H9 (cell line): Measurements from ENCODE around the gene MEGF8. TPM values are rescaled to one million over a fixed set of nuclear protein-coding genes. Genes with fewer than 3 reads are reported as not detected.

ENCODE experiments used
- DNase-seq: peaks from one replicate; pipeline ENCODE4 v3.0.0-alpha.2; 2017
- H2AFZ ChIP-seq: one replicate; pipeline ENCODE4 v1.6.1; 2013; ENCODE audit warnings: mild to moderate bottlenecking, low read length, control low read depth, moderate library complexity
- H2AK5ac ChIP-seq: 2 replicates; pipeline ENCODE4 v1.6.1; 2013; ENCODE audit warnings: low read length, control low read depth, mixed read lengths; ENCODE audit not compliant: insufficient read length
- H2BK120ac ChIP-seq: one replicate; pipeline ENCODE4 v1.6.1; 2013; ENCODE audit warnings: low read depth, mild to moderate bottlenecking, low read length, control low read depth, inconsistent platforms; ENCODE audit not compliant: poor library complexity, severe bottlenecking
- H2BK12ac ChIP-seq: 2 replicates; pipeline ENCODE4 v1.6.1; 2013; ENCODE audit warnings: low read length, control low read depth, mixed read lengths, low read depth; ENCODE audit not compliant: insufficient read length
- H2BK15ac ChIP-seq: 2 replicates; pipeline ENCODE4 v1.6.1; 2013; ENCODE audit warnings: low read depth, low read length, control low read depth
- H2BK20ac ChIP-seq: one replicate; pipeline ENCODE4 v1.6.1; 2013; ENCODE audit warnings: low read depth, mild to moderate bottlenecking, low read length, control low read depth, inconsistent platforms; ENCODE audit not compliant: poor library complexity, severe bottlenecking
- H2BK5ac ChIP-seq: 2 replicates; pipeline ENCODE4 v1.6.1; 2013; ENCODE audit warnings: low read length, control low read depth, mixed read lengths; ENCODE audit not compliant: insufficient read length
- H3K14ac ChIP-seq: 2 replicates; pipeline ENCODE4 v1.6.1; 2013; ENCODE audit warnings: low read length, control low read depth; ENCODE audit not compliant: insufficient read depth
- H3K18ac ChIP-seq: 2 replicates; pipeline ENCODE4 v1.6.1; 2013; ENCODE audit warnings: low read depth, mild to moderate bottlenecking, mixed read lengths, low read length, control low read depth; ENCODE audit not compliant: insufficient read length
- H3K23ac ChIP-seq: 2 replicates; pipeline ENCODE4 v1.6.1; 2013; ENCODE audit warnings: low read length, control low read depth, mixed read lengths, low read depth; ENCODE audit not compliant: insufficient read length
- H3K23me2 ChIP-seq: 2 replicates; pipeline ENCODE4 v1.6.1; 2013; ENCODE audit warnings: low read depth, mild to moderate bottlenecking, mixed read lengths, low read length, control low read depth; ENCODE audit not compliant: insufficient read length, poor library complexity, severe bottlenecking
- H3K27ac ChIP-seq: 2 replicates; pipeline ENCODE4 v1.5.1; 2013; ENCODE audit warnings: low read length, control low read depth, mixed read lengths, low read depth; ENCODE audit not compliant: insufficient read length
- H3K27me3 ChIP-seq: 2 replicates; pipeline ENCODE4 v1.6.1; 2013; ENCODE audit warnings: low read length, control low read depth, inconsistent platforms; ENCODE audit not compliant: insufficient read depth
- H3K4ac ChIP-seq: 2 replicates; pipeline ENCODE4 v1.6.1; 2013; ENCODE audit warnings: low read depth, mild to moderate bottlenecking, control low read depth, inconsistent platforms, low read length, moderate library complexity
- H3K4me1 ChIP-seq: 2 replicates; pipeline ENCODE4 v1.6.1; 2013; ENCODE audit warnings: low read length, control low read depth, inconsistent platforms; ENCODE audit not compliant: insufficient read depth
- H3K4me2 ChIP-seq: 2 replicates; pipeline ENCODE4 v1.6.1; 2013; ENCODE audit warnings: low read length, control low read depth, mixed read lengths; ENCODE audit not compliant: insufficient read length, insufficient read depth
- H3K56ac ChIP-seq: 2 replicates; pipeline ENCODE4 v1.6.1; 2013; ENCODE audit warnings: low read depth, mild to moderate bottlenecking, mixed read lengths, low read length, control low read depth; ENCODE audit not compliant: insufficient read length
- H3K79me1 ChIP-seq: 2 replicates; pipeline ENCODE4 v1.6.1; 2013; ENCODE audit warnings: low read depth, mild to moderate bottlenecking, moderate library complexity, low read length, control low read depth, inconsistent platforms; ENCODE audit not compliant: insufficient read depth, poor library complexity, severe bottlenecking
- H3K79me2 ChIP-seq: 2 replicates; pipeline ENCODE4 v1.6.1; 2013; ENCODE audit warnings: low read length, control low read depth, inconsistent platforms; ENCODE audit not compliant: insufficient read depth
- H3K9ac ChIP-seq: 2 replicates; pipeline ENCODE4 v1.6.1; 2013; ENCODE audit warnings: low read length, control low read depth, mixed read lengths; ENCODE audit not compliant: insufficient read length; ENCODE audit errors: extremely low read depth
- H3K9me3 ChIP-seq: one replicate; pipeline ENCODE4 v1.6.1; 2013; ENCODE audit warnings: low read depth, low read length, inconsistent platforms; ENCODE audit not compliant: control insufficient read depth
- H3T11ph ChIP-seq: one replicate; pipeline ENCODE4 v1.6.1; 2013; ENCODE audit warnings: mild to moderate bottlenecking, low read length, control low read depth, inconsistent platforms
- H4K20me1 ChIP-seq: one replicate; pipeline ENCODE4 v1.6.1; 2013; ENCODE audit not compliant: control insufficient read depth, insufficient read length, insufficient read depth
- H4K5ac ChIP-seq: 2 replicates; pipeline ENCODE4 v1.6.1; 2013; ENCODE audit warnings: low read depth, mild to moderate bottlenecking, mixed read lengths, low read length, control low read depth; ENCODE audit not compliant: insufficient read length
- H4K8ac ChIP-seq: replicated peaks from 2 replicates; pipeline ENCODE4 v1.6.1; 2013; ENCODE audit warnings: low read length, control low read depth, mixed read lengths, low read depth; ENCODE audit not compliant: insufficient read length
- H4K91ac ChIP-seq: 2 replicates; pipeline ENCODE4 v1.6.1; 2013; ENCODE audit warnings: low read depth, mild to moderate bottlenecking, moderate library complexity, mixed read lengths, low read length, control low read depth; ENCODE audit not compliant: insufficient read length
- H3K27ac Mint-ChIP-seq, 3 experiments: 2 replicates in 2 of 3; 3 replicates in 1 of 3; pipeline ENCODE4 v1.8.0; 2020 to 2021; ENCODE audit warnings: mixed read lengths in 3 of 3, mild to moderate bottlenecking in 1 of 3, moderate library complexity in 1 of 3
- H3K27me3 Mint-ChIP-seq: 2 replicates; pipeline ENCODE4 v1.8.0; 2021; ENCODE audit warnings: low read depth, mild to moderate bottlenecking, moderate library complexity, mixed read lengths
- H3K36me3 Mint-ChIP-seq, 3 experiments: 2 replicates in 2 of 3; 3 replicates in 1 of 3; pipeline ENCODE4 v1.8.0; 2020 to 2021; ENCODE audit warnings: low read depth in 3 of 3, mixed read lengths in 3 of 3; ENCODE audit not compliant: insufficient read depth in 1 of 3
- H3K4me1 Mint-ChIP-seq, 2 experiments: 2 replicates each; pipeline ENCODE4 v1.8.0; 2020; ENCODE audit warnings: mixed read lengths in 2 of 2
- H3K4me3 Mint-ChIP-seq, 2 experiments: 2 replicates in 1 of 2; 3 replicates in 1 of 2; pipeline ENCODE4 v1.8.0; 2020 to 2021; ENCODE audit warnings: mild to moderate bottlenecking in 2 of 2, mixed read lengths in 2 of 2, moderate library complexity in 1 of 2
- H3K9me3 Mint-ChIP-seq, 2 experiments: 2 replicates in 1 of 2; 3 replicates in 1 of 2; pipeline ENCODE4 v1.8.0; 2020; ENCODE audit warnings: mild to moderate bottlenecking in 2 of 2, mixed read lengths in 2 of 2, moderate library complexity in 1 of 2
- WGBS: extraction: QIAGEN DNeasy Blood & Tissue Kit; methylation state at CpG from one replicate; pipeline ENCODE4 v1.1.7; 2013; ENCODE audit warnings: missing lambda C conversion rate, low lambda C conversion rate, mixed read lengths; ENCODE audit not compliant: insufficient read length; ENCODE audit errors: extremely low coverage; 5-methylcytosine and 5-hydroxymethylcytosine counted together
- total RNA-seq: library from RNA; stranded (reverse); gene quantifications from 2 replicates; pipeline ENCODE4 v1.2.1, GENCODE V29; 2021
- TF ChIP-seq, protein P1 (sequence below): fragments of 200-600 bp; sonication (generic); conservative IDR thresholded peaks from 3 replicates; pipeline ENCODE4 v1.8.0; 2021; ENCODE audit warnings: antibody characterized with exemption, mild to moderate bottlenecking

The MEGF8 gene
- total RNA-seq, 1 experiment from 2014 or later = 28.4 TPM

DNA sequence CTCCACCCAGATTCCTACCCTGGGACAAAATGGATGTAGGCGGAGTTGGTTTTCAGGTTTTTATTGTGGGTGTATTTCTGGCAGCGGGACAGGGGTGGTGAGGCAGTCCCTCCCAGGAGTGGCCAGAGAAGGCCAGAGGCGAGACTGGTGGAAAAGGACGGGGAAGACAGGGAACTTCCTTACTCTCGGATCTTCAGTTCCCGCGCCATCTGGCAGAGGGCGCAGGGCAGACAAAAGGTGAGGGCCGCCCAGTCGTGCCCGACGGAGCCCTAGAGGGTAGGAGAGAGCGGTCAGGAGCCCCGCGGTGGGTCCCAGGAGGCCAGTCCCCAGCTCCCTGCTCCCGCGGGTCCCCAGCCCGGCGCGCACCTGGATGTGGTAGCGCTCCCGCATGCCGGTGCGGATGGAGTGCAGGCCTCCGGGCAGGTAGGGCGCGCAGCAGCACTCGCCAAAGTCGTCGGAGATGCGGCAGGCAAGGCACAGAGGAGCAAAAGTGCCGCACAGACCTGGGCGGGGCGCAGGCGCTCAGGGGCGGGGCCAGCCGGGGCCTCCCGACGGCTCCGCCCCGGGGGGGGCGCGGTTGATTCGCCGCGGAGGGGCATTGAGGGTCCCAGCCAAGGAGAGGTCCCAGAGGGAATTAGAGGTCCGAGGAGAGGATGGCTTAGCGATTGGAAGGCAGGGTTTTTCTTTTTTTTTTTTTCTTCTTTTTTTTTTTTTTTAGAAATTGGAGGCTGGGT, 61.7 kb downstream of the MEGF8 start:
- no peaks in the 10 kb centered on the region; the same call in 1 of the 2 replicates for H3K4me1 ChIP-seq
- TF ChIP-seq, protein P1, sequence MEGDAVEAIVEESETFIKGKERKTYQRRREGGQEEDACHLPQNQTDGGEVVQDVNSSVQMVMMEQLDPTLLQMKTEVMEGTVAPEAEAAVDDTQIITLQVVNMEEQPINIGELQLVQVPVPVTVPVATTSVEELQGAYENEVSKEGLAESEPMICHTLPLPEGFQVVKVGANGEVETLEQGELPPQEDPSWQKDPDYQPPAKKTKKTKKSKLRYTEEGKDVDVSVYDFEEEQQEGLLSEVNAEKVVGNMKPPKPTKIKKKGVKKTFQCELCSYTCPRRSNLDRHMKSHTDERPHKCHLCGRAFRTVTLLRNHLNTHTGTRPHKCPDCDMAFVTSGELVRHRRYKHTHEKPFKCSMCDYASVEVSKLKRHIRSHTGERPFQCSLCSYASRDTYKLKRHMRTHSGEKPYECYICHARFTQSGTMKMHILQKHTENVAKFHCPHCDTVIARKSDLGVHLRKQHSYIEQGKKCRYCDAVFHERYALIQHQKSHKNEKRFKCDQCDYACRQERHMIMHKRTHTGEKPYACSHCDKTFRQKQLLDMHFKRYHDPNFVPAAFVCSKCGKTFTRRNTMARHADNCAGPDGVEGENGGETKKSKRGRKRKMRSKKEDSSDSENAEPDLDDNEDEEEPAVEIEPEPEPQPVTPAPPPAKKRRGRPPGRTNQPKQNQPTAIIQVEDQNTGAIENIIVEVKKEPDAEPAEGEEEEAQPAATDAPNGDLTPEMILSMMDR = peak; percentile 73
- H3K56ac ChIP-seq = no peak overlapping the region
- H2BK5ac ChIP-seq = no peak overlapping the region
- peak overlapping the region; percentile 26 for H3K4me2 ChIP-seq
- no peak overlapping the region for H2AK5ac ChIP-seq
- H3K36me3 Mint-ChIP-seq = no peaks in the 10 kb centered on the region; a peak in 2 of 7 replicates
- H4K5ac ChIP-seq = no peak overlapping the region
- H4K20me1 ChIP-seq = no peaks in the 10 kb centered on the region
- H3K27me3 Mint-ChIP-seq = peaks cover 56% of the 10 kb centered on the region
- no peaks in the 10 kb centered on the region; the same call in 1 of the 2 replicates for H3K27me3 ChIP-seq
- H3K23ac ChIP-seq = no peak overlapping the region
- H4K91ac ChIP-seq = no peak overlapping the region
- peak; percentile 91 for DNase-seq
- no peak overlapping the region for H3K4ac ChIP-seq
- H3K9me3 ChIP-seq = no peaks in the 10 kb centered on the region
- no CpG with 5 or more reads among the region's 48 CpGs for WGBS
- H3K9ac ChIP-seq = peak overlapping the region; percentile 10
- H3K27ac Mint-ChIP-seq = peak overlapping the region in 2 of 3 experiments; percentile 82 to 88; a peak in 3 of 7 replicates
- H3K14ac ChIP-seq = peak overlapping the region; percentile 89
- H3K79me1 ChIP-seq = no peaks in the 10 kb centered on the region
- no peak overlapping the region for H3K27ac ChIP-seq
- H2BK15ac ChIP-seq = no peak overlapping the region
- H3K4me1 Mint-ChIP-seq = peaks cover 22 to 27% of the 10 kb centered on the region in 2 experiments
- no peak overlapping the region for H2AFZ ChIP-seq
- H3K23me2 ChIP-seq = no peaks in the 10 kb centered on the region
- no peak overlapping the region for H2BK120ac ChIP-seq
- no peak overlapping the region for H2BK12ac ChIP-seq
- H3K18ac ChIP-seq = peak overlapping the region; percentile 88
- H2BK20ac ChIP-seq = no peak overlapping the region
- H3T11ph ChIP-seq = no peak overlapping the region
- no peaks in the 10 kb centered on the region for H3K79me2 ChIP-seq
- H4K8ac ChIP-seq = no peak overlapping the region
- H3K9me3 Mint-ChIP-seq = peaks cover 0 to 2% of the 10 kb centered on the region in 2 experiments; a peak in 1 of 5 replicates
- H3K4me3 Mint-ChIP-seq = peak overlapping the region; percentile 68 to 81
